Measurements from ENCODE around the gene SLC37A1.
"Not testable (repeated sequence)": the region's sequence is repeated elsewhere in the genome, so short reads cannot be mapped to it uniquely, and the experiment has no call there.

The SLC37A1 gene

DNA sequence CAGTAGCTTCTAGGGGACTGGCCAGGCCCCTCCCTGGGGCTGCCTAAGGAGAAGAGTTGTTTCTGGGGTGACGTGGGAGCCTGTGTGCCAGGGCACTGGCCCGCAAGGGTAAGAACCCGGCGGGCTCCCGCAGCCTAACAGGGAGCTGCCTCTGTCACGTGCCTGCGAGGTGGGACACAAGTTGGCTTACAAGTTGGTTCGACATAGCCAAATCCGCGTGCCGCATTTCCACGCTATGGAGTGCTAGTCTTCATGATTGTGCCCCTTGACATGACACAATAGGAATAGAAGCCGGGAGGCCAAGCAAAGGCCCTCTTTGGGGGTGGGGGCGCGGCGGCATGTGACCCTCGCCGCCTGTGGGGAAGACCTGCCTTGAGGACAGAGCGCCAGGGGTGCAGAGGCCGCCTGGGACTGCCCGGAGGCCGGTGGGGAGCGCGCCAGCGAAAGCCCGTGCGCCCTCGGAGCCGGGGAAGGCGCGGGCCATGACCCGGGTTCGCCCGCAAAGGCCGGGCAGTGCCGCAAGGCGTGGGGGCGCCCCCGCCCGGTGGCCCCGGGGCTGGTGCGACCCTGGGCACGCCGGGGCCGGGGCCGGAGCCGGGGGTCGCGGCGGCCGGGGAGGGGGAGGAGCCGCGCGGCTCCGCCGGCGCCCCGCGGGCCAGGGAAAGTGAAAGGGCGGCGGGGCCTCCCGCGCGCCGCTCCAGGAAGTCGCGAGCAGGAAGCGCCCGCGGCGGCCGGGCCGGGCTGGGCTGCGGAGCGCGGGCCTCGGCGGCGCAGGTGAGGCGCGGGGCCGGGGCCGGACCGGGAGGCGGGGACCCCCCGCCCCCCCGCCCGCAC is at the start of gene SLC37A1:
TSS of gene SLC37A1 (plus strand) at position 702 of the 834 bp plus-strand sequence. CDS start 4,603 bp downstream, outside the sequence.
- DNase-seq = peak; percentile 26 to 54

DNA sequence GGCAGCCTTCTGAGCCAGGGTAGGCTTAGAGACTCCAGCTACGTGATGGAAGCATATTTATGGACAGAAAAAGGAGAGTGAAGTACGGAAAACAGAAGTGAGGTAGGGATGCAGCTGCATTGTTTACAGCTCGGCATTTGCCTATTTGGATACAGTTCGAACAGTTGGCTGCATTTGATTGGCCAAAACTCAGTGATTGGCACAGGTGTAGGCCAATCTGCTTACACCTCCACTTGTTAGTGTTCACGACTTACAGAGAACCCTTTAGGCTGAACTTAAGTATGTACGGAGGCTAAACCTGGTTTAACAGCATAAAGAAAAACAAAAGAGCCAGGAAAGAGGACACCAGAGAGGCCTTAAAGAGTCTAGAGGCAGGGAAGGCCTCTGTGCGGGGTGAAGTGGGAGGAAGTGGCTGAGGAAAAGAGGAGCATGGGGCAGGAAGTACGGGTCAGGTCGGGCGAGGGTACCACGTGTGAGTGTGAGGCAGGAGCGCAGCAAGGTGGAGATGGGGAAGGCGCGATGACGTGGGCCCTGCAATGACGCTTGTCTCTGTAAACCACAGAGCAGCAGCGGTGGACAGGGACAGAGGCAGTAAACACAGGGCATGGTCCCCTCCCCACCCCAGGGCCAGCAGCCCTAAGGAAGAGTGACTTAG is 49.7 kb upstream of the SLC37A1 start:
- peak; percentile 51 to 64 for DNase-seq

DNA sequence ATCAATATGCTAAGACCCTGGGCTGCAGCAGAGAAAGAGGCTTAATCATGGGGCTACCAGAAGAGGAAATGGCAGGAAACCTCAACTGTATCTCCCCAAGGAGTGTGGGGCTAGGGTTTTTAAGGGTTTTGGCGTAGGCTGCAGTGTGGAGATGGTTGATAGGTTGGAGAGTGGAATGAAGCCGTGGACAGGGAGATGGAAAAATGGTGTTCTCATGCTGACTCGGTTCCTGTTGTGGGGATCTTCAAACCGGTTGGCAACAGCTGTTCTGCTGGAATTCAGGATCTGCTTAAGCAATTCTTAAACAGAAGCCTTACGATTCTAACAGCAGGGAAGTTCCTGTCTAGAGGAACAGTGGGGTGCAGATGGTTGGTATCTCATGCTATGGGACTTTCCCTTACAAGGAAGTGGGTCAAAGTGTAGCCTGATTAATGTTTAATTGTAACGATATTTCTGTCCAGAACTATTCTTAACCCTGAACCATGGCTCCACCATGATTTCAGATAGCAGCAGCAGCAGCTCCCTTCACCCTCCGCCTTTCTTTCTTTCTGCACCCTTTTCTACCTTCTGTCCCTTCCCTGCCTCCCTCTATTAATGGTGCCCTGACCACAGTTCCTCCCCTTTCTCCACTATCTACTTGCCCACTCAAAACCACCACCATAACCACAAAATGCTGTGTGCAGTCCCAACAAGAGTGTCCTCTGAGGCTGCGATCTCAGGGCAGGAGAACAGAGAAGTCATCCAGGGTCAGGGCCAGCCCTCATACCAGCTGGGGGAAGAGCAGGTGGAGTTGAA is 48.4 kb upstream of the SLC37A1 start:
- DNase-seq = no peak

DNA sequence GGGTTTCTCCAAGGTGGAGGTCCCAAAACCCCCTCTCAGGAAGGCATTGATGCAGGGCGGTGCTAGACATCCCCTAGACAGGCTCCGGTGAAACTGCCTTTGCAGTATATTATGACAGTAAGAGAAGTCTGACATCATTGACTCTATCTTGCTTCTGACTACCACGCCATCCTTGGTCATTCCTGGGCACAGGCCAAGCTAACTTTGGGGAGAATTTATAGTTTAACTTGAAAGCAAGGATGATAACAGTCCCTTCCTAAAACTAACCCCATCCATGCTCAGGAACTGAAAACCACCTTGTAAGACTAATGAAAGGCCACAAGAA is 47.9 kb upstream of the SLC37A1 start:
- DNase-seq = no peak

DNA sequence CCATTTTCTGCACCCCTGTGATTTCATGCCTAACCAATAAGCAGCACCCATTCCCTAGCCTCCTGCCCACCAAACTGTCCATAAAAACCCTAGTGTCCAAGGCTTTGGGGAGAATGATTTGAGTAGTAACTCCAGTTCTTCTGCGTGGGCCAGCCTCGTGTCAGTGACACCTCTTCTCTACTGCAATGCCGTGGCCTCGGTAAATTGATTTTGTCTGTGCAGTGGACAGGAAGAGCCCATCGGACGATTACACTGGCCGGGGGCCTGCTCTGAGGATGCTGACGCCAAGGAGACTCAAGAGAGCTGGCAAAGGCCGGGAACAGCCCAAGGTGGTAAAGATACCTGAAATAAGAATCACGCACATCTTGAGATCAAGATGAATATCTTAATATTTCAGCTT is 47.0 kb upstream of the SLC37A1 start:
- no peak for DNase-seq

DNA sequence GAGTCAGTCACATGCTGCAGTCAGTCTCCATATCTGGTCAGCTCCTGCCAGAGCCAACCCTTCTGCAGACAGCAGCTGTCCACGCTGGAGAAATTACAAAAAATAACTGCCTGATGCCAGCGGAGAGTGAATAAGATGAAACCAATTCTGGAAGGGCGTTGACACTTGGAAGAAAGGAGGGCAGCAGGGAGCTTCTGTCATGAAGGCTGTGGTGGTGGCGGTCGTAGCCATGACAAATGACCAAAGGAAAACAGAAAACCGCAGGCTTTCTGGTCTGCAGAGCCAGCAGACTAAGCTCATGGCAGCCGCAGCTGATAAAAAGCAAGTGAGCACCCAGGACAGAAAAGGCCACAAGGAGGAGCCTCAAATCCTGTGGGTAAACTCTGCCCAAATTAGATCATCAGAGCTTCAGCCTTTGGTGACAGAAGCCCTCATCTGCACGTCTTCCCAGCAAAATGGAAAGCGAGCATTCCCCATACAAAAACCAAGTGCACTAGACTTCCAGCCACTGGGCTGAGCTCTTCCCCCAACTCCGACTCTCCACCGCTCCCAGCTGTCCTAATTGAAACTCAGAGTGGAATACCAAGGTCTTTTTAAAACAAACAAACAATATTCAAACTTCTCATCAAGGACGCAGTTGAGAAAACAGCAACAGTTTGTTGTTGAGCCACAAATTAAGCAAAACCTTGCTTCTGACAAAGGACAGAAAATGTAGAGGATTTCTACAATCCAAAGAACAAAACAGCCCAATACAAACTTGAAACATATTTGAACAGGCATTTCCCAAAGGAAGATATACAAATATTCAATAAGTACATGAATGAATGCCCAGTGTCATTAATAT is 46.3 kb upstream of the SLC37A1 start:
- no peak for DNase-seq

DNA sequence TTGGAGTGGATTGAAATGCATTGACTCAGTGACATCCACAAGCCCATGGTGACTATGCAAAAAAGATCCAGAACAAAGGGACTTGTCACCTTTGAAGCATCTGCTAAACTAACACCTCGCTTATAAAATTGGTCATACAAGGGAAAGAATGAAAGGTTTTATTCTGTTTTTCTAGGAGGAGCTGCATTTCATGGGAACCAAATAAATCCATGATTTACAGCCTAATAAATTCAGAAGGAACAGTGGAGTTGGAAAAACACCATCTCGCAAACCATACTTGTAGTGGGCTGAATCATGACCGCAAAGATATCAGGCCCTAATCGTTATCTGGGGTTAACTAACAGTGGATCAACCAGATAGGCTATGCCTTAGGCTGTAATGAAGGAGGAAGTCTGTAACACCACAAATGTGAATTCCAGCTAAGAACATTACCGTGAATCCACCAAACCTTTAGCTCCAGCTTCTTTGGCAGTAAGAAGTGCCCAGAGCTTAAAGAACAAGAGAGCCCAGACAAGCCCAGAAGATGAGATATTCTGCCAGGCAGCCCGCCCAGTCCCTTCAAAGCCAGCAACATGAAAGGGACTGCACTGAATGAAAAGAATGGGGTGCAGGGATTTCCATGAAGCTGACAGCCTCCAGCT is 45.0 kb upstream of the SLC37A1 start:
- DNase-seq = no peak

DNA sequence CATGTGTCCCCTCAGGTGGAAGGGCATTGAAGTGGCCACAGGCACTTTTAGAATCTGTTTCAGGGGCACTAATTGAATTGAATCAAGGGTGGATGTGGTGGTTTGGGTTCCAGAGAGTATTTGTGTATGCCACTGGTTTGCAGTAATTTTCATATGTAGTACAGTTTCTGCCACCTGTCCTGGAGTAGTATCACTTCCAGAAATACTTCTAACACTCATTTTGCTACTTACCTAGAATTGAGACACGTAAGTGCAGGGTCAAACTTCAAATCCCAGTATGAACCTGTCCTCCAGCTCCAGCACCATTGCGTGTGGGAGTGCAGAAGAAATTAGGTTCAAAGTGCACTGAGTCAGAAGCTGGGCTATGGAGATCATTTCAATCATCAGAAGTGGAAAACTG is 44.4 kb upstream of the SLC37A1 start:
- DNase-seq = no peak

DNA sequence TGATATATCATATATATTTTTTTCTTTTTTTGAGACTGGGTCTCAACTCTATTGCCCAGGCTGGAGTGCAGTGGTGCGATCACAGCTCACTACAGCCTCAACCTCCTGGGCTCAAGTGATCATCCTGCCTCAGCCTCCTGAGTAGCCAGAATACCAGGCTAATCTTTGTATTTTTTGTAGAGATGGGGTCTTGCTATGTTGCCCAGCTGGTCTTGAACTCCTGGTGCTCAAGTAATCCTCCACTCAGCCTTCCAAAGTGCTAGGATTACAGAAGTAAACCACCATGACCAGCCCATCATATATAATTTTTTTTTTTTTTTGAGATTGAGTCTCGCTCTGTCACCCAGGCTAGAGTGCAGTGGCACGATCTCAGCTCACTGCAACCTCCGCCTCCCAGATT is 43.9 kb upstream of the SLC37A1 start:
- DNase-seq = not testable (repeated sequence)

DNA sequence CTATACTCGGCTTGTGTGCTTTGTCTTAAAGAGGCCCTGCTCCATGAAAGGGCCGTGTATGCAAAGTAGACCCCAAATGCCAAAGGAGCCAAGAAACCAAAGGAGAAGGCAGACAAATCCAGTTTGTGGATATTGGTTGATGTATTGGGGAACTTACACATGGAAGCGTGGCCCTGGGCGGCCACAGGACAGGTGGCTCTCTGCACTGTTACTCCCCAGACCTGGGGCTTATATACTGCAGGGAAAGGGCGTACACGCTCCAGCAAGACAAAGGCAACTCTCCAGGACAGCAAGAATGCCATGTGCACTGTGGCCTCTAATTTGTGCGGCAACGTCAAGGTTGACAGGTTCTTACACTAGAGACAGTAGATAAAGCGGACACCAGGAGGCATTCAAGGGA is 42.4 kb upstream of the SLC37A1 start:
- no peak for DNase-seq

DNA sequence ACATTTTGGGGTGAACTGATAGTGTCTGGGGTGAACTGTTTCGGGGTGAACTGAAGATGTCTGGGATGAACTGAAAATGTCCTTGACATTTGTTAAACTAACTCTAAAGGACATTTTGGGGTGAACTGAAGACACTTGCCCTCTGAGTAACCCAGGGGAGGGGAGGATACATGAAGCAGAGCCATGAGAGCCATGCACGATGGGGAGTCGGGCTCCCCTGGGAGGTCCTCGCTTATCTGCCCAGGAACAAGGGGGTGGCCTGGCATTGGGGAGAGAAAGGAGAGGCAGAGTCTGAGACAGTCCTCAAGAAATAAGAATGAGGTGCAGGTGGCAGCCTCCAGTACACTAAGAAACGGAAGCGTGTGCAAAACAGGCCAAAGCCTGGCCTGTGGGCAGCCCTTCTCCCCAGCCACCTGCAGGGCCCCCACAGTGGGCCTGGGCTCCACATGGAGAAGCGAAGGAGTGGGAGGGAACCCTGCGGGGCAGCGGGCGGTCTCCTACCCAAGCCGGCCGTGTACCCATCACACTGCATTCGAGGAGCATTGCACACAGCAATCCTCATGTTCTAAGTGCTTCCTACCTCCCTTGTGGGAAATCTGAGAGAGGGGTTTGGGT is 41.8 kb upstream of the SLC37A1 start:
- DNase-seq = no peak

DNA sequence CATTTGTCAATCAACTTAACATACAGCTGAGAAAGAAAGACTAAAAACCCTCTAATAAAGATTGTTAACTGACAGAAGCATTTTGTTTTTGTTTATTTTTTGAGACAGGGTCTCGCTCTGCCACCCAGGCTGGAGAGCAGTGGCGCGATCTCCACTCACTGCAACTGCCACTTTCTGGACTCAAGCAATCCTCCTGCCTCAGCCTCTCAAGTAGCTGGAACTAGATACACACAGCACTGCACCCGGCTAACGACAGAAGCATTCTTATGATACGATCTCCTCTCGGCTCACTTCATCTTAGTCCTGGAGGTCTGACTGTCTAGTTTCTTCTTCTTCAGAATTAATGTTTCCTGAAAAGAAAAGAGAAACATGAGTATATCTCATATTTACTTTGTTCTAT is 41.1 kb upstream of the SLC37A1 start:
- no peak for DNase-seq

DNA sequence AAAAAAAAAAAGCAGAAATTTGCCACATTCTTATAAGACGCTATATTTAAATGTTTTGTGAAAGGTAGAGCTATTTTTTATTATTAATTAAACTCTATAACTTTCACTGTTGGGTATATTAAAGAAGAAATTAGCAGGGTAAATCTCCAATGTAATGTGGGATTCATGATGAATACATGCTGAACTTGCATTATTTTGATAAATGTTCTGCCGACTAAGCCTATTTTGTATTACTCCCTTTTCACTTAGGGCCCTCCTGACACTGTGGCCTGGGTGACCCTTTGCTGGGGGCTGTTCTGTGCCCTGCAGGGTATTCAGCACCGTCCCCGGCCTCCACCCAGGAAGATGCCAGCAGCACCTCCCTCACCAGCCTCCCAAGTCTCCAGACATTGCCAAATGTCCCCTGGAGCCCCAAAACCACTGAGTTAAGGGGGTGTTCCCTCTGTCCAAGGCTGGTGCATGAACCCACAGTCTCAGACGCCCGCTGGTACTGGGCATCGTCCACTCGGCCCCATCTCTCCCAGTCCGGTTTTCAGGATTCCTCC is 40.1 kb upstream of the SLC37A1 start:
- no peak for DNase-seq

DNA sequence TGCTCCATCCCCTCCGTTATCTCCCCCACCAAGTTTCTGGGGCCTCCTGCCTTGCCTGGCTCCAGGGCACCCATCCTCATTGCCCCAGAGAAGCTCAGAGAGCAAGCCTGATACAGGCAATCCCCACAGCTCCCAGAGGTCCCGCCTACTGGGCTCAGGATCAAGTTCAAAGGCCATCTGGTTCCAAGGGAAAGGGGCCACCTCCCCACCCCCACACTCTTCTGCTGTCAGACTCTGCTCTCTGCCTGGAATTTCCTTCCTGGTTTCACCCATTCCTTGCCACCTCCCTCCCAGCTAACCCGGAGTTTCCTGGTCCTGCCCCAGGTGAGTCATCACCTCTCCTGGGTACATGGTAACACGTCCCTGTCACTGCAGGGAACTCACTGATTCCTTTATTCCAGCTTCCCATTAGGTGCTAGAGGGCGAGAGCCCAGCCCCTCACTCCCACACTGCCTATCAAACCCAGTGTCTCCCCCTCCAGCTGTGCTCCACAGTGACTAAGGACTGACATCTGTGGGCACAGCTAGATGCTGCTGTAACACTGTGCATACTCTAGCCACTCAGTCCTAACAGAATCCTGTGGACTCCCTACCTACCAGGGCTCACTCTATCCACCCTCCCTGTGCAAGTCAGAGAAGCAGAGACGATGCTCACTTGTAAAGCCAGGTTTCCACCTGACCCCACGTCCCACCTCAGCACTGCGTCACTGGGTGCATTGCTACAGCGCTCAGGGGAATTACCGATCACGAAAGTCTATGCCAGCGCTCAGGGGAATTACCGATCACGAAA is 39.4 kb upstream of the SLC37A1 start:
- no peak for DNase-seq

DNA sequence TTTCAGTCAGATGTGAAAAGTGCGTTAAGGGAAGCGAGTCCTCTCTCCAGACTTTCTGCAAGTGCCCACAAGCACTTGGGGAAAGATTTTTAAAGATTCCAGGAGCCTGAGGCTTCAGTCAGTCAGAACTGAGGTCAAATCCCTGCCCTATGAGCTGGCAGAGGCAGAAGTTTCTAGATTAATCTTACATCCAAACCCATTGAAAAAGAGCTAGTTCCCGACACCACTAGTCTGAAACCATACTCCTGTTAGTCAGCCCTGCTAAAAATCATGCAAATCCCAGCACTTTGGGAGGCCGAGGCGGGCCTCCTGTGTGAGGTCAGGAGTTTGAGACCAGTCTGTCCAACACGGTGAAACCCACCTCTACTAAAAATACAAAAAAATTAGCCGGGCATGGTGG is 38.6 kb upstream of the SLC37A1 start:
- no peak for DNase-seq

DNA sequence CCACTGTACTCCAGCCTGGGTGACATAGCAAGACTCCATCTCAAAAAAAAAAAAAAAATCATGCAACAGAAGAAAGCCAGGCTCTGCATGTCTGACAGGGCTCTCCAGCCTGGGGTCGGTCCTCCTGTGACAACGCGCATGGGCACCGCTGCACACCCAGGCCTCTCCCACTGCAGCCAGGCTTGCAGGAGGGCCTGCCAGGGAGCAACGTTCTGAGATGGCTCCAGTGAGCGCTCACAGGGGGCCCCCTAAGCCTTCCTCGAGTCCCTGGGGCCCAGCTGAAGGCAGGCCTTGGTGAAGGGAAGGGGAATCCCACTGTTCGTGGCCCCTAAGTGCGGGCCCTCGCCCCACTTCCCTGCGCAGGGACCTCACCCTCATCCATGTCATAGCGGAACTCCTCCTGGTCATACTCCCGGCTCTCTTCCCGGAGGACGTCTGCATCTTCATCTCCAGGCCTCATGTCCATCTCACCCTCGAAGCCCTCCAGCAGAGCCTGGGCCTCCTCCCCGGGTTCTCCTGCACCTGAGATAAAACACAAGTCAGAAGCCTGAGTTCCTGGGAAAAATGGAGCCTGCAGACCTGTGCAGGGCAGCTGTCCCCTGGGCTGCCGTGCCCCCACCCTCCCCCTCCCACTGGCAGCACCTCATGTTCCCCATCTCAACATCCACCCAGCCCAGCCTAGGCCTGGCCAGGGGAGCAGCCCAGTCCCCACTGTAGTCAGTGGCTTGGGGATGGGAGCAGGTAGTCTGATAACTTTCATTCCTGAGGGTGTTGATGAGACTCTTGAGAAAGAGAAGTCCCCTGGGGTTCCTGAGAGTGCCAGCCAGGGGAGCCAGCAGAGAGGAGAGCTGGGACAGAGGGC is 37.9 kb upstream of the SLC37A1 start:
- no peak for DNase-seq

DNA sequence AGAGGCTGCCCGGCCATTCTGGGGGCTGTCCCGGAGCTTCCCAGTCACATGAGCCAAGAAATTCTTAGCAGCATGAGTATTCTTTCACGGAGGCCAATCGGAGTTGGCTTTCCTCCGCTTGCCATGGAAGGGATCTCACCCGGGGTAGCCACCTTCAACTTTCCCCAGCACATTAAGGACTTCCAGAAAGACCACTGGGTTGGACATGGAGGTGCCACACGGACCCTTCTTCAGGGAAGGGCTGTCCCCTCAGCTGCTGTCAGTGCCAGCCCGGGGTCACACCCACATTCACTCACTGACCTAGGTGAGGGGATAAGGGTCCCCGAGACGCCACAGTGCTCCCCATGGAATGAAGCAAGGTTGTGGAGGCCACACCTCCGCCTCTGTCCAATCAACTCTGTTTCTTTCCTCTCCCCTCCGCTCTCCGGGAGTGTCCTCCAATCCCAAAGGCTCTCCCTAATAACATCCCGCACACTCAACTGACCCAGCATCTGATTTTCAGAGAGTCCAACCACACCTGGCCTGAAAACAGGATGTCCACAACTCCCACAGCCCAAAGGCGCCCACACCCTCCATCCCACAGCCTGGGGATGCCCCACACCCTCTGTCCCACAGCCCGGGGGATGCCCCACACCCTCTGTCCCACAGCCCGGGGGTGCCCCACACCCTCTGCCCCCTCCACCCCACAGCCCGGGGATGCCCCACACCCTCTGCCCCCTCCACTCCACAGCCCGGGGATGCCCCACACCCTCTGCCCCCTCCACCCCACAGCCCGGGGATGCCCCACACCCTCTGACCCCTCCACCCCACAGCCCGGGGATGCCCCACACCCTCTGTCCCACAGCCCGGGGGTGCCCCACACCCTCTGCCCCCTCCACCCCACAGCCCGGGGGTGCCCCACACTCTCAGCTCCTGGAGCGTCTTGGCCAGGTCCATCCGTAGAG is 37.0 kb upstream of the SLC37A1 start:
- DNase-seq = no peak

DNA sequence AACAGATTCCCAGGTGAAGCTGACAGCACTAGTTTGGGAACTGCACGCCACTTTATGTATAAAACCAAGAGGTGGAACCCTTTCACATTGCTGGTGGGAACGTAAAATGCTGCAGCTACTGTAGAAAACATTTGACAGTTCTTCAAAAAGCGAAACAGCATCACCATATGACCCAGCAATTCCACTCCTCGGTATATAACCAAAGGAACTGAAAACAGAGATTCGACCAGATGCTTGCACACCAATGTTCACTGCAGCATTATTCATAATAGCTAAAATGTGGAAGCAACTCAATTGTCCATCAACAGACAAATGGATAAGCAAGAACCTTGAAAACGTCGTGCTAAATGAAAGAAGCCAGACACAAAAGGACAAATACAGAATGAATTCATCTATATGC is 35.1 kb upstream of the SLC37A1 start:
- DNase-seq = no peak

DNA sequence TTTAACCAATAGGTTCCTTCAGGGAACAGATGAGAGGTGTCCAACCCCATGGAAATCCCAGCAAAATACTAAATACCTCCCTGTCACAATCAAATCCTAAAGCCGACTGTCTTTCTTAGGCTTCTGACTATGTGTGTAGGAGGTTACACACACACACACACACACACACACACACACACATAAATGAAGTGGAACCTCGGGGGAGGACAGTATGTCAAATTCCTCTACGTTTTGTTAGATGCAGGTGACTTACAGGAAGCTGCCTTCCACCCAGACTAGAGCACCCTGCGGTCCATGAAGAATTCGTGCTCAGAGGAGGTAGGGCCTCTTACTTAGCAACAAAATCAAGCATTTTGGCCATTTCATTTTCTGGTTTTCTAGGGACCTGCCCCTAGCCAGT is 34.1 kb upstream of the SLC37A1 start:
- DNase-seq = no peak
